ENCODE measurements around the gene CCDC195. TPM values are rescaled to one million over a fixed set of nuclear protein-coding genes. Genes with fewer than 3 reads are reported as not detected.

Gene CCDC195
- not detected in 2 replicates for total RNA-seq

GRCh38 chr2:224716201-224716600, at the start of gene CCDC195:
TSS of gene CCDC195 (minus strand) at chr2:224716365. CDS start at chr2:224716365, 0 bp downstream.

Other genes with a start within 250 kb of the CCDC195 start
- gene CUL3, start 131.0 kb downstream of the CCDC195 start, total RNA-seq = 73.0 and 75.9 TPM in 2 replicates

All from articular chondrocyte of knee joint (primary cell).